Caco-2 (cell line): ENCODE measurements around the gene SPNS2. TPM values are rescaled to one million over a fixed set of nuclear protein-coding genes. Genes with fewer than 3 reads are reported as not detected.
A peak's percentile ranks its signal among the peaks of the same experiment; 100 is the strongest.

Experiments
- BruUV-seq: library from RNA; stranded (reverse); fragments of 400-500 nt; replicated peaks from 2 replicates; lab custom pipeline; 2021; lab: Mats Ljungman, UMichigan
- CTCF ChIA-PET: fragments of 300-600 bp; sonication (Branson Sonifier 250); formaldehyde crosslinking; loops from one replicate; lab custom pipeline; 2022; ENCODE audit warnings: antibody characterized with exemption; lab: Charles Lee
- POLR2A ChIA-PET: fragments of 300-600 bp; sonication (Branson Sonifier 250); formaldehyde crosslinking; loops from one replicate; lab custom pipeline; 2022; ENCODE audit warnings: antibody characterized with exemption; lab: Charles Lee
- DNase-seq, 2 experiments: peaks; one replicate each; pipeline versions ENCODE4 v3.0.0 to v3.0.0-alpha.2; 2020 to 2022
- H3K27me3 ChIP-seq: replicated peaks from 2 replicates; pipeline ENCODE4 v1.6.0; 2011; ENCODE audit warnings: low read length; ENCODE audit not compliant: control insufficient read depth, insufficient read depth
- H3K36me3 ChIP-seq: 2 replicates; pipeline ENCODE4 v1.5.1; 2011; ENCODE audit warnings: low read length; ENCODE audit not compliant: control insufficient read depth, insufficient read depth
- H3K4me1 ChIP-seq: fragments of 250-450 bp; sonication (Bioruptor Pico); 2 replicates; pipeline ENCODE4 v1.5.1; 2020; ENCODE audit warnings: mild to moderate bottlenecking
- H3K4me3 ChIP-seq: 2 replicates; pipeline ENCODE4 v1.5.1; 2011; ENCODE audit warnings: low read depth, mild to moderate bottlenecking, control low read depth, low read length
- H3K9me3 ChIP-seq: fragments of 250-450 bp; sonication (Bioruptor Pico); 2 replicates; pipeline ENCODE4 v1.5.1; 2020; ENCODE audit warnings: mild to moderate bottlenecking, moderate library complexity
- H3K27ac Mint-ChIP-seq: one replicate; pipeline ENCODE4 v1.8.0; 2022; ENCODE audit warnings: mixed read lengths; ENCODE audit not compliant: unreplicated experiment
- H3K27me3 Mint-ChIP-seq: one replicate; pipeline ENCODE4 v1.8.0; 2022; ENCODE audit warnings: mixed read lengths; ENCODE audit not compliant: insufficient read depth, unreplicated experiment
- H3K36me3 Mint-ChIP-seq: one replicate; pipeline ENCODE4 v1.8.0; 2022; ENCODE audit warnings: mild to moderate bottlenecking, mixed read lengths; ENCODE audit not compliant: insufficient read depth, unreplicated experiment
- H3K4me1 Mint-ChIP-seq: one replicate; pipeline ENCODE4 v1.8.0; 2022; ENCODE audit warnings: low read depth, mixed read lengths; ENCODE audit not compliant: unreplicated experiment
- H3K4me3 Mint-ChIP-seq: one replicate; pipeline ENCODE4 v1.8.0; 2022; ENCODE audit warnings: mild to moderate bottlenecking, moderate library complexity, mixed read lengths; ENCODE audit not compliant: unreplicated experiment
- H3K9me3 Mint-ChIP-seq: one replicate; pipeline ENCODE4 v1.8.0; 2022; ENCODE audit warnings: mixed read lengths; ENCODE audit not compliant: unreplicated experiment
- intact Hi-C: fragments of 100-400 bp; cut with micrococcal nuclease; formaldehyde crosslinking; loops from one replicate; pipeline ENCODE4 v1.10.0; 2022; ENCODE audit not compliant: unreplicated experiment
- total RNA-seq: library from RNA; stranded (reverse); gene quantifications from 2 replicates; pipeline ENCODE4 v1.2.3, GENCODE V29; 2022
- TF ChIP-seq, protein P1 (sequence below), 2 experiments: fragments of 200-600 bp in 1 of 2; IDR thresholded peaks; 1 replicate in 1 of 2; 2 replicates in 1 of 2; pipeline versions ENCODE4 v1.5.1 to v1.8.0; 2011 to 2022; ENCODE audit warnings: antibody characterized with exemption in 1 of 2, control low read depth in 1 of 2, inconsistent platforms in 1 of 2, low read depth in 1 of 2, low read length in 1 of 2, mild to moderate bottlenecking in 1 of 2, moderate library complexity in 1 of 2; ENCODE audit not compliant: insufficient read depth in 1 of 2, severe bottlenecking in 1 of 2, unreplicated experiment in 1 of 2

SPNS2 gene
- total RNA-seq, 1 experiment from 2014 or later, result 1.00 TPM

- Mint-ChIP-seq H3K36me3 (peaks cover 43% of the 10 kb centered on the region), H3K27me3 (no peaks in the 10 kb centered on the region), H3K9me3 (no peaks in the 10 kb centered on the region), H3K4me1 (no peaks in the 10 kb centered on the region), H3K27ac (no peak overlapping the region), H3K4me3 (no peak overlapping the region)
- Histone ChIP-seq H3K4me1 (no peaks in the 10 kb centered on the region), H3K9me3 (no peaks in the 10 kb centered on the region), H3K27me3 (no peaks in the 10 kb centered on the region), H3K4me3 (no peak overlapping the region), H3K36me3 (no peaks in the 10 kb centered on the region)
- intact Hi-C loops, result loop anchor here (5.0 kb wide), 1 partner anchor 118 kb away; no protein-coding TSS in a partner anchor
- no TSS peak for BruUV-seq
- ChIA-PET POLR2A (no interaction called here), CTCF (no interaction called here)
- DNase-seq, result no peak
- TF ChIP-seq, protein P1, sequence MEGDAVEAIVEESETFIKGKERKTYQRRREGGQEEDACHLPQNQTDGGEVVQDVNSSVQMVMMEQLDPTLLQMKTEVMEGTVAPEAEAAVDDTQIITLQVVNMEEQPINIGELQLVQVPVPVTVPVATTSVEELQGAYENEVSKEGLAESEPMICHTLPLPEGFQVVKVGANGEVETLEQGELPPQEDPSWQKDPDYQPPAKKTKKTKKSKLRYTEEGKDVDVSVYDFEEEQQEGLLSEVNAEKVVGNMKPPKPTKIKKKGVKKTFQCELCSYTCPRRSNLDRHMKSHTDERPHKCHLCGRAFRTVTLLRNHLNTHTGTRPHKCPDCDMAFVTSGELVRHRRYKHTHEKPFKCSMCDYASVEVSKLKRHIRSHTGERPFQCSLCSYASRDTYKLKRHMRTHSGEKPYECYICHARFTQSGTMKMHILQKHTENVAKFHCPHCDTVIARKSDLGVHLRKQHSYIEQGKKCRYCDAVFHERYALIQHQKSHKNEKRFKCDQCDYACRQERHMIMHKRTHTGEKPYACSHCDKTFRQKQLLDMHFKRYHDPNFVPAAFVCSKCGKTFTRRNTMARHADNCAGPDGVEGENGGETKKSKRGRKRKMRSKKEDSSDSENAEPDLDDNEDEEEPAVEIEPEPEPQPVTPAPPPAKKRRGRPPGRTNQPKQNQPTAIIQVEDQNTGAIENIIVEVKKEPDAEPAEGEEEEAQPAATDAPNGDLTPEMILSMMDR (IDR thresholded peaks at IDR 0.05; ENCODE audit: insufficient read depth in 1 of 2, low read depth in 1 of 2, low read length in 1 of 2, severe bottlenecking in 1 of 2, unreplicated experiment in 1 of 2), result peak in 1 of 2 experiments; percentile 46
Measured at GRCh38 chr17:4540224-4540651, 41.6 kb downstream of the SPNS2 start.

DNA sequence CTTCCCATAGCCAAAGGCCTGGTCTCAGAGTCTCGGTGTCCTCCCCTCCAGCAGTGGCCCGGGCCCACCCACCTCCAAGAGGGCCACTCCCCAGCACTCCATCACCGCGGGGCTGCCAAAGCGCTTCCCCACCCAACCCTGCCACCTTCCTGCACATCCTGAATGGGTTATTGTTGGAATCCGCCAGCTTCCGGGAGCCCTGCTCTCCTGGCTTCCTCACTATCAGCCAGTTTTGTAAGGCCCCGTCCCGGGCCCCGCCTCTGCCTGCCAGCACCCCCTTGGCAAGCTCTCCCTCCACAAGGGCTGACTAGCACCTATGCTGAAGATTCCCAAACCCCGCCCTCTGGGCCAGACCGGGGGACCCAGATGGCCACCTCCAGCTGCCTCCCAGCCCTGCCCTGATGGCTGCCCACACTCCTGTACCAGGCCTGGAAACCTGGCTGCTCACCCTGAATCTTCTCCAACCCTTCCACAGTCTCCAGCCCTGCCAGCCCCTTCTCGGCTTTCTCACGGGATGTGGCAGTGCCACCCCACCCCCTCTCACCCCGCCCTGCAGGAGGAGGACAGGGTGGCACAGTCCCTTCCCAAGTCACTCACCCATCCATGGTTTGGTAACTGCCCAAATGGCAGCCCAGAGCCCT is 42.1 kb downstream of the SPNS2 start:
- Histone ChIP-seq H3K36me3 (no peaks in the 10 kb centered on the region), H3K27me3 (no peaks in the 10 kb centered on the region), H3K4me1 (no peaks in the 10 kb centered on the region), H3K4me3 (no peak overlapping the region), H3K9me3 (no peaks in the 10 kb centered on the region)
- TF ChIP-seq, protein P1 (IDR thresholded peaks at IDR 0.05; ENCODE audit: insufficient read depth in 1 of 2, low read depth in 1 of 2, low read length in 1 of 2, severe bottlenecking in 1 of 2, unreplicated experiment in 1 of 2), result no peak
- BruUV-seq, result no TSS peak
- intact Hi-C loops, result loop anchor here (5.0 kb wide), 1 partner anchor 119 kb away; no protein-coding TSS in a partner anchor
- DNase-seq, result no peak
- no peaks in the 10 kb centered on the region for H3K9me3 Mint-ChIP-seq
- no peak overlapping the region for H3K27ac Mint-ChIP-seq
- CTCF ChIA-PET, result no interaction called here
- H3K36me3 Mint-ChIP-seq, result peaks cover 46% of the 10 kb centered on the region
- H3K4me1 Mint-ChIP-seq, result no peaks in the 10 kb centered on the region
- H3K27me3 Mint-ChIP-seq, result no peaks in the 10 kb centered on the region
- POLR2A ChIA-PET, result no interaction called here
- H3K4me3 Mint-ChIP-seq, result no peak overlapping the region

DNA sequence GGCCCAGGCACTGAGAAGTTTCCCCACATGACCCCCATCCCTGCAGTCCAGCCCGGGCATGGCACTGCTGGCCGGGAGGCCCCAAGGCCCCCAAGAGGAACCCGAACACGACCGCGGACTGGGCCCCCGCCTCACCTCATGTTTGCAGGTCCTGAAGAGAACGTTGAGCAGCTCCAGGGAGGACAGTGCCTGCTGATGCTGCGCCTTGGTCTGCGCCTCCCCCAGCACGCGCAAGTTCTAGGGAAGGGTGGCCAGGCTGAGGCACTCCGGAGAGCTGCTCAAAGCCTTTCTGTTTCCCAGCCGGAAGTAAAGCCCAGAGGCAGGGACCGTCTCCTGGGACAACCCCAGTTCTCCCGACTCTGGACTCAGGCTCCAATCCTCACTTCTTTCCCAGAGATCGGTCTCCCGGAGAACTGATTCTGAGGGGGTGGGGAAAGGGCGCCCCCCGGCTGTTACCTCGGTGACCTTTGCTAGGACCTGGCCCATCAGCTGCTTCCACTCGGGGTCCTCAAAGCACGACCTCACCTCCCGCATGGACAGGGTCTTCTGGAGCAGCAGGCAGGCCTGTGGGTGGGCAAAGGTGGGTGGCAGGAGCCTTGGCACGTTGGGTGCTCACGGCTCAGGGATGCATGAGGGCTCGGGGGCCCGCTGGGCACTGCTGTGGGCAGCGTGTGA is 42.8 kb downstream of the SPNS2 start:
- Mint-ChIP-seq H3K4me3 (no peak overlapping the region), H3K27ac (no peak overlapping the region), H3K9me3 (no peaks in the 10 kb centered on the region), H3K27me3 (no peaks in the 10 kb centered on the region), H3K4me1 (no peaks in the 10 kb centered on the region), H3K36me3 (peaks cover 40% of the 10 kb centered on the region)
- ChIA-PET POLR2A (no interaction called here), CTCF (no interaction called here)
- no peaks in the 10 kb centered on the region for H3K27me3 ChIP-seq
- no peak overlapping the region for H3K4me3 ChIP-seq
- DNase-seq, result no peak
- no peaks in the 10 kb centered on the region for H3K36me3 ChIP-seq
- no peaks in the 10 kb centered on the region for H3K4me1 ChIP-seq
- BruUV-seq, result no TSS peak
- H3K9me3 ChIP-seq, result no peaks in the 10 kb centered on the region
- intact Hi-C loops, result loop anchor here (5.0 kb wide), 1 partner anchor 119 kb away; no protein-coding TSS in a partner anchor
- TF ChIP-seq, protein P1 (IDR thresholded peaks at IDR 0.05; ENCODE audit: insufficient read depth in 1 of 2, low read depth in 1 of 2, low read length in 1 of 2, severe bottlenecking in 1 of 2, unreplicated experiment in 1 of 2), result no peak
